Left lung (tissue), 10 donors: Measurements from ENCODE around the gene IL11. TPM values are rescaled to one million over a fixed set of nuclear protein-coding genes. Genes with fewer than 3 reads are reported as not detected.
"Not testable (repeated sequence)": the region's sequence is repeated elsewhere in the genome, so short reads cannot be mapped to it uniquely, and the experiment has no call there.

Source experiments
- ATAC-seq: fragments of 200-7000 bp; cut with Tn5 transposase; one replicate; pipeline ENCODE4 v1.9.1; 2020; ENCODE audit warnings: moderate library complexity
- DNase-seq, 4 donors: peaks; one replicate each; pipeline ENCODE4 v3.0.0-alpha.2; 2013 to 2020
- H3K27ac ChIP-seq, 2 donors: fragments of 200-600 bp; sonication (generic) in 1 of 2; one replicate each; pipeline versions ENCODE4 v1.5.0 to v1.8.0; 2020 to 2021
- H3K27me3 ChIP-seq, 2 donors: fragments of 200-600 bp; sonication (generic) in 1 of 2; one replicate each; pipeline versions ENCODE4 v1.5.0 to v1.8.0; 2020 to 2021
- H3K36me3 ChIP-seq, 2 donors: fragments of 200-600 bp; sonication (generic) in 1 of 2; one replicate each; pipeline versions ENCODE4 v1.5.0 to v1.8.0; 2020 to 2021
- H3K4me1 ChIP-seq, 2 donors: fragments of 200-600 bp; one replicate each; pipeline ENCODE4 v1.8.0; 2021
- H3K4me3 ChIP-seq, 2 donors: fragments of 200-600 bp; sonication (generic) in 1 of 2; one replicate each; pipeline versions ENCODE4 v1.5.0 to v1.8.0; 2020 to 2021; ENCODE audit warnings: mild to moderate bottlenecking in 1 of 2
- H3K9me3 ChIP-seq, 2 donors: fragments of 200-600 bp; sonication (generic) in 1 of 2; one replicate each; pipeline versions ENCODE4 v1.5.0 to v1.8.0; 2020 to 2021
- intact Hi-C, 2 donors: fragments of 100-400 bp; cut with DNase I; formaldehyde crosslinking; loops; one replicate each; pipeline versions ENCODE4 v1.11.2 to v1.14.2; 2022
- polyA plus RNA-seq, 6 donors: library from polyadenylated mRNA; unstranded; fragments of 120-200 nt; gene quantifications; one replicate each; pipeline ENCODE4 v1.2.1, GENCODE V29; 2013; ENCODE audit not compliant: insufficient read length in 6 of 6
- total RNA-seq, 2 donors: library from RNA; stranded (reverse); fragmentation: NEBNext Ultra II Directional; extraction: Animal tissue kit (Norgen Biotek cat#: 25700); gene quantifications; one replicate each; pipeline ENCODE4 v1.2.1, GENCODE V29; 2021
- TF ChIP-seq, protein P1 (sequence below), 2 donors: fragments of 200-600 bp; sonication (generic) in 1 of 2; IDR thresholded peaks; one replicate each; pipeline versions ENCODE4 v1.5.0 to v1.8.0; 2021; ENCODE audit warnings: antibody characterized with exemption in 2 of 2
- donor health status: DM: no; HTN: yes; CAD: no.
- donor health status: DM: no; HTN: no; CAD: no.

IL11 gene
- total and polyA plus RNA-seq, 8 donors = 0.10 to 0.90 (median 0.42) TPM

- DNase-seq (no peak), ATAC-seq (no peak)
- Histone ChIP-seq H3K27ac (peak overlapping the region; percentile 77 to 97), H3K9me3 (no peaks in the 10 kb centered on the region), H3K4me3 (peak overlapping the region; percentile 46 to 63), H3K4me1 (peaks cover 8 to 24% of the 10 kb centered on the region in 2 donors), H3K27me3 (peaks cover 0 to 13% of the 10 kb centered on the region in 2 donors), H3K36me3 (peaks cover 0 to 29% of the 10 kb centered on the region in 2 donors)
- TF ChIP-seq, protein P1, sequence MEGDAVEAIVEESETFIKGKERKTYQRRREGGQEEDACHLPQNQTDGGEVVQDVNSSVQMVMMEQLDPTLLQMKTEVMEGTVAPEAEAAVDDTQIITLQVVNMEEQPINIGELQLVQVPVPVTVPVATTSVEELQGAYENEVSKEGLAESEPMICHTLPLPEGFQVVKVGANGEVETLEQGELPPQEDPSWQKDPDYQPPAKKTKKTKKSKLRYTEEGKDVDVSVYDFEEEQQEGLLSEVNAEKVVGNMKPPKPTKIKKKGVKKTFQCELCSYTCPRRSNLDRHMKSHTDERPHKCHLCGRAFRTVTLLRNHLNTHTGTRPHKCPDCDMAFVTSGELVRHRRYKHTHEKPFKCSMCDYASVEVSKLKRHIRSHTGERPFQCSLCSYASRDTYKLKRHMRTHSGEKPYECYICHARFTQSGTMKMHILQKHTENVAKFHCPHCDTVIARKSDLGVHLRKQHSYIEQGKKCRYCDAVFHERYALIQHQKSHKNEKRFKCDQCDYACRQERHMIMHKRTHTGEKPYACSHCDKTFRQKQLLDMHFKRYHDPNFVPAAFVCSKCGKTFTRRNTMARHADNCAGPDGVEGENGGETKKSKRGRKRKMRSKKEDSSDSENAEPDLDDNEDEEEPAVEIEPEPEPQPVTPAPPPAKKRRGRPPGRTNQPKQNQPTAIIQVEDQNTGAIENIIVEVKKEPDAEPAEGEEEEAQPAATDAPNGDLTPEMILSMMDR (IDR thresholded peaks at IDR 0.05) = no peak
- intact Hi-C loops = no loop called here
These were observed 30.1 kb downstream of the IL11 start for GRCh38 chr19:55339889-55340783.

- Histone ChIP-seq H3K4me3 (peak within 1 kb of the TSS; percentile 46 to 63), H3K4me1 (peaks cover 8 to 24% of the 10 kb centered on the region in 2 donors), H3K36me3 (peaks cover 0 to 21% of the 10 kb centered on the region in 2 donors), H3K27me3 (peaks cover 0 to 20% of the 10 kb centered on the region in 2 donors), H3K27ac (peak within 1 kb of the TSS; percentile 95 to 97), H3K9me3 (no peaks in the 10 kb centered on the region)
- intact Hi-C loops = no loop called here
- ATAC-seq (peak; percentile 89), DNase-seq (peak; percentile 99 to 100 (median 100))
- TF ChIP-seq, protein P1 (IDR thresholded peaks at IDR 0.05) = peak; percentile 21 to 52
These were observed 31.0 kb downstream of the IL11 start, which contains the start of gene KMT5C for GRCh38 chr19:55339105-55339888. TSS of gene KMT5C (plus strand) at chr19:55339876. CDS start at chr19:55341937, 2,061 bp downstream.

DNA sequence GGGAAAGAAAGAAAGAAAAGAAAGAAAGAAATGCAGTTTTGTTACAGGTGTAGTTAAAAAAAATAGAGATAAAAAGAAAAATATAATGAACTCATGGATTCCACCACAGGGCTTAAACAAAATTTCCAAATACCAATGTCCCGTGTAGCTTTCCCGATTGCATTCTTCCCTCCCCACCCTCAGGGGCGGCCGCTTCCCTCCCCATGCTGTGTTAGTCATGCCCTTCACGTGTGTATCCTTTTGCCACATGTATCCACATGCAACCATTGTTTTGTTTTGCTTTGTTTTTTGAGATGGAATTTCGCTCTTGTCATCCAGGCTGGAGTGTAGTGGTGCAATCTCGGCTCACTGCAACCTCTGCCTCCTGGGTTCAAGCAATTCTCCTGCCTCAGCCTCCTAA, 34.2 kb downstream of the IL11 start:
- intact Hi-C loops = no loop called here

DNA sequence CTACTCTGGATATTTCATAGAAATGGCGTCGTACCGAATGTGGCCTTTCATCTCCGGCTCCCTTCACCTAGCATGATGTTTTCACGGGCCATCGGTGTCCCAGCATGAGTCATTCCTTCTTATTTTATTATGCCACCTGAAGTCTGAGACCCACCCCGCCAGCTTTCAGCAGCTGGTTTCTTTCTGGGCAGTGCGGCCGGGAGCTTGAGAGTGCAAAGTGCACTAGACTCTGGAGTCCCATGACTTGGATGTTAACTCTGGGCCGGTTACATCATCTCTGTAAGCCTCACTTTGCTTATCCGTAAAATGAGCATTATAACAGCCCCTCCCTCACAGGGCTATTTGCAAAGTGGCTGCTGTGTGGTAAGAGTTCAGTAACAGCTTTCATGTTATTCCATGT, 36.4 kb downstream of the IL11 start:
- H3K27me3 ChIP-seq = peaks cover 0 to 41% of the 10 kb centered on the region in 2 donors
- DNase-seq (no peak), ATAC-seq (no peak)
- H3K4me3 ChIP-seq = no peak overlapping the region
- TF ChIP-seq, protein P1 (IDR thresholded peaks at IDR 0.05) = no peak
- H3K4me1 ChIP-seq = peaks cover 4 to 25% of the 10 kb centered on the region in 2 donors
- H3K27ac ChIP-seq = no peak overlapping the region
- no peaks in the 10 kb centered on the region for H3K9me3 ChIP-seq
- intact Hi-C loops = no loop called here
- H3K36me3 ChIP-seq = no peaks in the 10 kb centered on the region

More for the DNA sequence above, 34.2 kb downstream of the IL11 start:
- H3K36me3 ChIP-seq = no peaks in the 10 kb centered on the region
- no peak for ATAC-seq
- peaks cover 8 to 26% of the 10 kb centered on the region in 2 donors for H3K4me1 ChIP-seq
- DNase-seq = no peak
- TF ChIP-seq, protein P1 (IDR thresholded peaks at IDR 0.05) = no peak
- no peaks in the 10 kb centered on the region for H3K9me3 ChIP-seq
- no peak overlapping the region for H3K27ac ChIP-seq
- H3K4me3 ChIP-seq = no peak overlapping the region
- H3K27me3 ChIP-seq = peaks cover 0 to 41% of the 10 kb centered on the region in 2 donors

DNA sequence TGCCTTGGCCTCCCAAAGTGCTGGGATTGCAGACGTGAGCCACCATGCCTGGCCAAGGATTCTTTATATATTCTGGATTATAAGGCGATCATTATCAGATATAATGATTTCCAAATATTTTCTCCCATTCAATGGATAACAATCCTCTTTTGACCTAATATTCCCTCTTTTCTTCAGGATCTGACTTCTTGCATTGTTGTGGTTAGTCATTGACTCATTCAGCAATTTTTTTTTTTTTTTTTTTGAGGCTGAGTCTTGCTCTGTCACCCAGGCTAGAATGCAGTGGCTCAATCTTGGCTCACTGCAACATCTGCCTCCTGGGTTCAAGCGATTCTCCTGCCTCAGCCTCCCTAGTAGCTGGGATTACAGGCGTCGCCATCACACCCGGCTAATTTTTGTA, 40.5 kb downstream of the IL11 start:
- DNase-seq, H3K4me3 ChIP-seq, ATAC-seq: not testable (repeated sequence)

GRCh38 chr19:55328774-55329318, 41.4 kb downstream of the IL11 start:
- H3K36me3 ChIP-seq, DNase-seq, H3K4me3 ChIP-seq, ATAC-seq, H3K27ac ChIP-seq, intact Hi-C loops, H3K9me3 ChIP-seq: not testable (repeated sequence)
- Histone ChIP-seq H3K27me3 (peaks cover 0 to 19% of the 10 kb centered on the region in 2 donors), H3K4me1 (peaks cover 0 to 40% of the 10 kb centered on the region in 2 donors)

More for the DNA sequence above, 40.5 kb downstream of the IL11 start:
- Histone ChIP-seq H3K4me1 (peaks cover 0 to 40% of the 10 kb centered on the region in 2 donors), H3K27me3 (peaks cover 0 to 25% of the 10 kb centered on the region in 2 donors)
- intact Hi-C loops, H3K9me3 ChIP-seq, H3K36me3 ChIP-seq, H3K27ac ChIP-seq: not testable (repeated sequence)
